Measurements from ENCODE around the gene ABO.
"Not testable (repeated sequence)": the region's sequence is repeated elsewhere in the genome, so short reads cannot be mapped to it uniquely, and the experiment has no call there.

ABO gene

GRCh38 chr9:133275105-133276000, at the start of gene ABO:
Gene ABO, minus strand, starts transcription at chr9:133275201.
- DNase-seq = no peak

GRCh38 chr9:133323991-133324703, 49.1 kb upstream of the ABO start:
- DNase-seq = no peak

- DNase-seq = no peak
These were observed 48.2 kb upstream of the ABO start for GRCh38 chr9:133323211-133323610.

GRCh38 chr9:133322701-133323100, 47.7 kb upstream of the ABO start:
- no peak for DNase-seq

- no peak for DNase-seq
These were observed 46.5 kb upstream of the ABO start for GRCh38 chr9:133321411-133321935.

GRCh38 chr9:133320421-133320881, 45.5 kb upstream of the ABO start:
- DNase-seq = no peak

- not testable (repeated sequence) for DNase-seq
These were observed 42.5 kb upstream of the ABO start for GRCh38 chr9:133317551-133317950.

GRCh38 chr9:133315997-133316396, 41.0 kb upstream of the ABO start:
- DNase-seq = no peak

- DNase-seq = no peak
These were observed 34.6 kb upstream of the ABO start for GRCh38 chr9:133309608-133310007.

GRCh38 chr9:133307301-133307700, 32.3 kb upstream of the ABO start:
- DNase-seq = no peak

GRCh38 chr9:133306242-133307204, 31.5 kb upstream of the ABO start:
- DNase-seq = no peak

- no peak for DNase-seq
These were observed 30.7 kb upstream of the ABO start for GRCh38 chr9:133305731-133306130.

GRCh38 chr9:133304477-133305377, 29.7 kb upstream of the ABO start:
- DNase-seq = no peak

GRCh38 chr9:133304158-133304470, 29.1 kb upstream of the ABO start:
- DNase-seq = no peak

GRCh38 chr9:133303266-133304157, 28.5 kb upstream of the ABO start:
- DNase-seq = no peak

- no peak for DNase-seq
These were observed 26.5 kb upstream of the ABO start for GRCh38 chr9:133301253-133302230.

GRCh38 chr9:133299996-133300395, 25.0 kb upstream of the ABO start:
- not testable (repeated sequence) for DNase-seq

- no peak for DNase-seq
These were observed 19.3 kb upstream of the ABO start for GRCh38 chr9:133294257-133294656.

- no peak for DNase-seq
These were observed 15.8 kb upstream of the ABO start for GRCh38 chr9:133290751-133291302.

Measured in activated CD4-positive, alpha-beta T cell treated with anti-CD3 and anti-CD28 coated beads, Interleukin-2, amount 50 U/mL, for 4 hours (primary cell).